Erythroblast (primary cell): ENCODE results near the gene SYT8.

Experiments
- GATA1 ChIP-seq: IDR thresholded peaks from 2 replicates; pipeline ENCODE4 v1.6.1; 2011; ENCODE audit warnings: low read depth, mild to moderate bottlenecking, control low read depth, low read length, moderate library complexity
- POLR2A ChIP-seq: IDR thresholded peaks from 2 replicates; pipeline ENCODE4 v1.6.1; 2011; ENCODE audit warnings: mild to moderate bottlenecking, low read length

DNA sequence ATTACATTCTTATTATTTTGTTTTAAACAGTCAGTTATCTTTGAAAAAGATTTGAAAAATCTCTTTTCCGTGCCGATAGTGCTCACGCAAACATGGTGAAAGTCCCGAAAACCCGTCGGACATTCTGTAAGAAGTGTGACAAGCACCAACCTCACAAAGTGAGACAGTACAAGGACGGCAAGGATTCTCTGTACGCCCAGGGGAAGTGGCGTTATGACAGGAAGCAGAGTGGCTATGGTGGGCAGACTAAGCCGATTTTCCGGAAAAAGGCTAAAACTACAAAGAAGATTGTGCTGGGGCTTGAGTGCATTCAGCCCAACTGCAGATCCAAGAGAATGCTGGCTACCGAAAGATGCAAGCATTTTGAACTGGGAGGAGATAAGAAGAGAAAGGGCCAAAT lies 42.3 kb upstream of the SYT8 start:
- TF ChIP-seq POLR2A: no peak
- no peak for TF ChIP-seq GATA1
